GM12892 (cell line): ENCODE data around the gene KAT2A. TPM values are rescaled to one million over a fixed set of nuclear protein-coding genes. Genes with fewer than 3 reads are reported as not detected.

ENCODE experiments used
- DNase-seq: peaks from one replicate; pipeline ENCODE4 v3.0.0; 2011; ENCODE audit not compliant: insufficient read length
- FAIRE-seq: peaks from 2 replicates; lab custom pipeline; 2011; peaks lifted over from hg19 to GRCh38; lab: Jason Lieb, UNC
- POLR2A ChIP-seq: IDR thresholded peaks from 2 replicates; pipeline ENCODE4 v1.6.1; 2011; ENCODE audit warnings: low read depth, low read length, control low read depth
- POLR2AphosphoS5 ChIP-seq: IDR thresholded peaks from 2 replicates; pipeline ENCODE4 v1.6.1; 2011; ENCODE audit warnings: low read depth, low read length, control low read depth
- TAF1 ChIP-seq: IDR thresholded peaks from 2 replicates; pipeline ENCODE4 v1.6.1; 2011; ENCODE audit warnings: low read depth, mild to moderate bottlenecking, control low read depth, low read length, borderline replicate concordance
- polyA plus RNA-seq: library from polyadenylated mRNA; unstranded; fragments of >200 nt; gene quantifications from one replicate; pipeline ENCODE4 v1.2.1, GENCODE V29; 2012; ENCODE audit warnings: missing spikeins, inconsistent platforms; ENCODE audit not compliant: missing spikeins

KAT2A gene
- 28.6 TPM for polyA plus RNA-seq

- FAIRE-seq: peak; percentile 99
- peak; percentile 98 for DNase-seq
- TF ChIP-seq POLR2AphosphoS5 (peak; percentile 82), TAF1 (no peak), POLR2A (peak; percentile 80; the same call in 1 of the 2 replicates)
Observed at GRCh38 chr17:42120770-42121769, at the start of gene KAT2A. TSS of gene KAT2A (minus strand) at chr17:42121367. CDS start at chr17:42121304, 63 bp downstream.

DNA sequence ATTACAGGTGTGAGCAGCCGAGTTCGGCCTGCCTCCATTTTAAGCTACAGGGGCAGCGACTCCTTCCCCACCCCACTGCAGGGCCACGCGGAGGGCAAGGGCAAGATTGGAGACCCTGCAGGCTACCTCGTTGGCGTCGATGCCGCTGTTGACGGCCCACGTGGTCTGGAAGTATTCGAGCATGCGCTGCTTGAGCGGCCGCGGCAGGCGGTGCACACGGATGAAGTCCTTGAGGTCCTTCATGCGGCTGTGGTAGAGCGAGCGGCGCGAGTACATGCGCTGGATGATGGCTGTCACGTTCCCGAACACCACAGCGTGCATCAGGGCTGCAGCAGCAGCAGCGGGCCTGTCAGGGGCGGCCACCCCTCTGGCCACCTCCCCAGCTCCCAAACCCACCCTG is 48.2 kb upstream of the KAT2A start:
- FAIRE-seq (no peak), DNase-seq (no peak)
- TF ChIP-seq POLR2A: no peak
- no peak for TF ChIP-seq TAF1
- TF ChIP-seq POLR2AphosphoS5: no peak

- TF ChIP-seq POLR2AphosphoS5: no peak
- no peak for TF ChIP-seq POLR2A
- TF ChIP-seq TAF1: no peak
- FAIRE-seq: no peak
Observed at GRCh38 chr17:42167807-42168206, 46.6 kb upstream of the KAT2A start.

DNA sequence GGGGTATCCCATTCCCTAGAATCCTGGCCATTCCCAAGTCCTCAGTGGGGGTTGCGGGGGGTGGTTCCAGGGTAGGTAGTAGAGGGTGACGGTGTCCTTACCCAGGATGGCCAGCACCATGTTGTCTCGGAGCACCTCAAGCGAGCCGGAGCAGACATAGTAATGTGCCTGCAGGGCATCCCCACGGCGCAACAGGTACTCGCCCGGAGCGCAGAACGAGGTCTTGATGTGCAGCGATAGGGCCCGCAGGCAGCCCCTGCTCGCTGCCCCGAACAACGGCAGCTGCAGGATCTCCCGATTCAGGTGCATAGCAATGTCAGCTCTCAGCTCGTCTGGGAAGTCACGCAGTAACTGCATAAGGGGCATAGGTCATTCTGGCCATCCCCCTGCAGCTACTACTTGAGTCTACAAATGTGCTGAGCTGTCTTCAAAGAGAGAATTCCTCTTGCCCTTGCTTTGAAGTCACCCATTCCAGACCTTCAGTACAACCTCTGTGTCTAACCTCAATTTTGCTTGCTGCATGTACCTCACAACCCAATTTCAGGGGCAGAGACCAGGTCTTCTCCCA is 45.1 kb upstream of the KAT2A start:
- no peak for DNase-seq
- FAIRE-seq: no peak
- TF ChIP-seq POLR2AphosphoS5 (no peak), POLR2A (no peak), TAF1 (no peak)

More at GRCh38 chr17:42167807-42168206, 46.6 kb upstream of the KAT2A start:
- no peak for DNase-seq

- TF ChIP-seq POLR2AphosphoS5: no peak
- no peak for TF ChIP-seq POLR2A
- TF ChIP-seq TAF1: no peak
- no peak for FAIRE-seq
Observed at GRCh38 chr17:42165751-42166150, 44.6 kb upstream of the KAT2A start.

GRCh38 chr17:42163696-42164407 is 42.7 kb upstream of the KAT2A start:
- TF ChIP-seq POLR2AphosphoS5: no peak
- DNase-seq (no peak), FAIRE-seq (no peak)

More at GRCh38 chr17:42165751-42166150, 44.6 kb upstream of the KAT2A start:
- no peak for DNase-seq

- TF ChIP-seq POLR2AphosphoS5 (no peak), TAF1 (no peak), POLR2A (no peak)
- DNase-seq (peak; percentile 45), FAIRE-seq (no peak)
Observed at GRCh38 chr17:42163113-42163512, 41.9 kb upstream of the KAT2A start.

DNA sequence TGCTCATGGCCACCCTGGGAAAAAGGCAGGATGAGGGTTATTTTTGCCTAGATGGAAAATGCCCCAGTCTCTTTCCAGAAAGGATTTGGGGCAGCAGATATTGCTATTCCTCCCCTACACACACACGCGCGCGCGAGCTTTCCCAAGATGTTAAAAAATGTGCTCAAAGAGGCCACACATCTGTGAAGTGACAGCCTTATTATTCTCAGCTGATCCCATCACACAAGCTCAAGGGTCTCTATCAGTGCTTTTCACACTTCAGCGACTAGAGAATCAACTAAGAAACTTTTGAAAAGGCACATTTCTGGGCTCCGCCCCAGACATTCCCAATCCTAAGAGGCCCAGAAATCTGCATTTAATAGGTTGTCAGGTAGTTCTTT is 39.4 kb upstream of the KAT2A start:
- TF ChIP-seq POLR2A: no peak
- TF ChIP-seq TAF1: no peak
- no peak for TF ChIP-seq POLR2AphosphoS5
- FAIRE-seq (no peak), DNase-seq (no peak)

DNA sequence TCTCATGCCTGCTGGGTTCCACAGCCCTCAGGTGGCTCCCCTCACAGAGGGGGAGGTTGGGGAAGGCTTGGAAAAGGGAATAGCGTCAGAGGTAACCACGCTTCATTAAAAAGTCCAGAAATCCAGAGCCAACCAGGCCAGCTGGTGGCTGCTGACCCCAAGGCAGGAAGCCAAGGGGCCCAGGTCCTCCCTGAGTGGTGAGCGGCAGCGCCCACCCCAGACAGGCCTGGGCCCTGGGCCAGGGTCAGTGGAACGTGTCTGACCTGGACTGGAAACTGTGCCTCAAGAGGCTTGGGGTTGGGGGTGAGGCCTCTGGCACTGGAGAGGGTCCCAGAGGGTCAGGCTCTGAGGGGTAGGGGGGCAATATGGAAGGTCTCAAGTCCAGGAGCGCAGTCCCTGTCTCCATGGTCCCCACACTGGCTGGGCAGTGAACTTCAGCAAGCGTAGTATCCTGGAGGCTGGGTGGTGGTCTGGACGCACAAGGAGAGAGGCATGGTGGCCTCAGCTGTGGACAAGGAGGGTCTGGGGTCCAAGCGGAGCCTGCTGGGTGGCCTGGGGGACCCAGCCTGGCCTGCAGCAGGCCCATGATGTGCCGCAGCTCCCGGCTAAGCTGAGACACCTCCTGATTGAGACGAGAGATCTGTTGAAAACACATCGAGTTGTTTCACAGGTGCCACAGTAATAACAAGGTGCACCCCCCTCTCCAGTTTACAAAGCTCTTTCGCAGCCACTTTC is 38.8 kb upstream of the KAT2A start:
- FAIRE-seq (no peak), DNase-seq (no peak)
- no peak for TF ChIP-seq POLR2A
- TF ChIP-seq POLR2AphosphoS5: no peak

DNA sequence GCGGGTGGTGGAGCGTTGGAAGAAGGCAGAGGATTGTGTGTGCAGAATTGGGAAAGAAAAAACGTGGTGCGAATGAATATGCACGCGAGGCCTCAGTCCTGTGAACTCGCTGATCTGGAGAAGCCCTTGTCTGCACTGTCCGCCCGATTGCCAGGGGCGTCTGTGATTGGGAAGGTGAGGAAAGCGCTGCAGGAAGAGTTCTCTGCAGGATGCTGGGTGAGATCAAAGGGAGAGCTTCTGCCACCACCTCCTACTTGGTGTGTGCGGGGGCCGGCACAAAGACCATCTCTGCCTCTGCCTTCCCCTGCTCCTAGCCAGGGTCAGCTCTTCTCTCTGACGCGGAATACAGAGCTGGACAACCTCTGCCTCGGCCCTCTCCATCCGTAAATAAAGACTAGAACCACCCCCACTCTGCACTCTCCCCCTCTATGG is 34.5 kb upstream of the KAT2A start:
- FAIRE-seq: no peak
- TF ChIP-seq POLR2AphosphoS5: no peak
- TF ChIP-seq POLR2A: no peak
- TF ChIP-seq TAF1: no peak
- DNase-seq: no peak

GRCh38 chr17:42153919-42154742 is 33.0 kb upstream of the KAT2A start:
- FAIRE-seq (peak; percentile 74), DNase-seq (no peak)
- TF ChIP-seq POLR2AphosphoS5 (no peak), POLR2A (no peak)
